ENCODE results near the gene UPF3A. TPM values are rescaled to one million over a fixed set of nuclear protein-coding genes. Genes with fewer than 3 reads are reported as not detected.
A peak's percentile ranks its signal among the peaks of the same experiment; 100 is the strongest.

Gene UPF3A
- total and polyA plus RNA-seq, 9 of the 15 experiments (the other 6 are each of a cell fraction or from before 2014, with no cell fraction given) = 15.6 to 76.5 (median 40.9) TPM

GRCh38 chr13:114285166-114285808 lies 3.9 kb downstream of the UPF3A start:
- ATAC-seq (no peak), FAIRE-seq (no peak), DNase-seq (ENCODE audit: extremely low read depth in 1 of 4, low spot score in 3 of 4) (no peak)
- WGBS (ENCODE audit: insufficient coverage, low coverage, missing lambda C conversion rate) = 74% methylated on average over 4 of the region's 4 CpGs
- Histone ChIP-seq H3K27me3 (ENCODE audit: control insufficient read depth in 2 of 2, insufficient read depth in 2 of 2, low read length in 2 of 2) (no peaks in the 10 kb centered on the region), H3K36me3 (ENCODE audit: control insufficient read depth, insufficient read depth, low read length) (peaks cover 69% of the 10 kb centered on the region), H3K4me3 (no peak overlapping the region), H3K9me1 (ENCODE audit: control insufficient read depth, insufficient read depth, low read length) (no peaks in the 10 kb centered on the region), H2AFZ (ENCODE audit: low read depth, low read length) (no peak overlapping the region), H3K9me3 (replicated peaks; ENCODE audit: control insufficient read depth, insufficient read depth, low read depth, low read length) (no peaks in the 10 kb centered on the region), H4K20me1 (replicated peaks; ENCODE audit: control insufficient read depth, insufficient read depth, low read length) (no peaks in the 10 kb centered on the region; the same call in 1 of the 2 replicates), H3K4me1 (replicated peaks in 1 of 2; ENCODE audit: control insufficient read depth in 2 of 2, insufficient read depth in 2 of 2, low read length in 2 of 2) (peaks cover 15 to 31% of the 10 kb centered on the region in 2 experiments), H3K27ac (ENCODE audit: extremely low read depth, low read depth, low read length) (peak overlapping the region; percentile 3; the same call in 1 of the 3 replicates), H3K4me2 (ENCODE audit: insufficient read depth, low read length) (no peak overlapping the region), H3K79me2 (ENCODE audit: control insufficient read depth, insufficient read depth, low read length) (peaks cover 50% of the 10 kb centered on the region), H3K9ac (ENCODE audit: insufficient read depth in 1 of 2, low read depth in 2 of 2, low read length in 2 of 2) (no peak overlapping the region)
- intact Hi-C loops (cut with micrococcal nuclease) = no loop called here
- ChIA-PET POLR2A (interaction anchor here (0.7 to 1.0 kb wide), 3 partner anchors 10 to 33 kb away, joined by 3 read pairs; no protein-coding TSS in a partner anchor), CTCF (ENCODE audit: low intra/inter-chr PET ratio) (no interaction called here)
- in situ Hi-C loops (cut with MboI) = no loop called here
- no TSS peak for BruUV-seq (replicated peaks)
- TF ChIP-seq STAT6 (CRISPR knock-in tag; IDR thresholded peaks at IDR 0.05) = no peak
- peak; percentile 71 for TF ChIP-seq MAFF (IDR thresholded peaks at IDR 0.05; ENCODE audit: low read length)
- TF ChIP-seq NR2F6 (CRISPR knock-in tag; IDR thresholded peaks at IDR 0.05) = no peak
- no peak for TF ChIP-seq ZNF354B (CRISPR knock-in tag; IDR thresholded peaks at IDR 0.05)
- peak; percentile 97 for TF ChIP-seq ZNF316 (IDR thresholded peaks at IDR 0.05)
- no peak for TF ChIP-seq ZNF197 (CRISPR knock-in tag; IDR thresholded peaks at IDR 0.05; ENCODE audit: low read depth)
- no peak for TF ChIP-seq GABPB1 (CRISPR knock-in tag; IDR thresholded peaks at IDR 0.05)
- no peak for TF ChIP-seq SRSF7 (optimal IDR thresholded peaks at IDR 0.05; ENCODE audit: low read depth, low read length)
- no peak for TF ChIP-seq MIER1 (IDR thresholded peaks at IDR 0.05; ENCODE audit: low read depth)
- TF ChIP-seq ZEB2 (IDR thresholded peaks at IDR 0.05) = no peak
- TF ChIP-seq MAFK (IDR thresholded peaks at IDR 0.05; ENCODE audit: low read length) = peak; percentile 66
- TF ChIP-seq ZBTB5 (IDR thresholded peaks at IDR 0.05) = no peak
- no peak for TF ChIP-seq CTCFL (IDR thresholded peaks at IDR 0.05; ENCODE audit: borderline replicate concordance, insufficient read depth, low read depth, low read length, poor library complexity, severe bottlenecking)
- TF ChIP-seq ZNF143 (CRISPR knock-in tag; IDR thresholded peaks at IDR 0.05) = no peak
- no peak for TF ChIP-seq ZFP30 (CRISPR knock-in tag; IDR thresholded peaks at IDR 0.05; ENCODE audit: borderline replicate concordance)
- TF ChIP-seq MAFG (tag; conservative IDR thresholded peaks at IDR 0.05) = peak; percentile 88
- TF ChIP-seq TAF7 (tag; IDR thresholded peaks at IDR 0.05) = no peak
- no peak for TF ChIP-seq HNRNPK (IDR thresholded peaks at IDR 0.05; ENCODE audit: low read depth, low read length, poor library complexity, severe bottlenecking)

Data from K562 (cell line).